NCI-H2227 (cell line): Measurements from ENCODE around the gene FRMPD1.
"Not testable (repeated sequence)": the region's sequence is repeated elsewhere in the genome, so short reads cannot be mapped to it uniquely, and the experiment has no call there.

Source experiments
- DNase-seq: peaks from one replicate; lab custom pipeline; 2025; ENCODE audit not compliant: unreplicated experiment; lab: John Stamatoyannopoulos, UW

Gene FRMPD1, protein sequence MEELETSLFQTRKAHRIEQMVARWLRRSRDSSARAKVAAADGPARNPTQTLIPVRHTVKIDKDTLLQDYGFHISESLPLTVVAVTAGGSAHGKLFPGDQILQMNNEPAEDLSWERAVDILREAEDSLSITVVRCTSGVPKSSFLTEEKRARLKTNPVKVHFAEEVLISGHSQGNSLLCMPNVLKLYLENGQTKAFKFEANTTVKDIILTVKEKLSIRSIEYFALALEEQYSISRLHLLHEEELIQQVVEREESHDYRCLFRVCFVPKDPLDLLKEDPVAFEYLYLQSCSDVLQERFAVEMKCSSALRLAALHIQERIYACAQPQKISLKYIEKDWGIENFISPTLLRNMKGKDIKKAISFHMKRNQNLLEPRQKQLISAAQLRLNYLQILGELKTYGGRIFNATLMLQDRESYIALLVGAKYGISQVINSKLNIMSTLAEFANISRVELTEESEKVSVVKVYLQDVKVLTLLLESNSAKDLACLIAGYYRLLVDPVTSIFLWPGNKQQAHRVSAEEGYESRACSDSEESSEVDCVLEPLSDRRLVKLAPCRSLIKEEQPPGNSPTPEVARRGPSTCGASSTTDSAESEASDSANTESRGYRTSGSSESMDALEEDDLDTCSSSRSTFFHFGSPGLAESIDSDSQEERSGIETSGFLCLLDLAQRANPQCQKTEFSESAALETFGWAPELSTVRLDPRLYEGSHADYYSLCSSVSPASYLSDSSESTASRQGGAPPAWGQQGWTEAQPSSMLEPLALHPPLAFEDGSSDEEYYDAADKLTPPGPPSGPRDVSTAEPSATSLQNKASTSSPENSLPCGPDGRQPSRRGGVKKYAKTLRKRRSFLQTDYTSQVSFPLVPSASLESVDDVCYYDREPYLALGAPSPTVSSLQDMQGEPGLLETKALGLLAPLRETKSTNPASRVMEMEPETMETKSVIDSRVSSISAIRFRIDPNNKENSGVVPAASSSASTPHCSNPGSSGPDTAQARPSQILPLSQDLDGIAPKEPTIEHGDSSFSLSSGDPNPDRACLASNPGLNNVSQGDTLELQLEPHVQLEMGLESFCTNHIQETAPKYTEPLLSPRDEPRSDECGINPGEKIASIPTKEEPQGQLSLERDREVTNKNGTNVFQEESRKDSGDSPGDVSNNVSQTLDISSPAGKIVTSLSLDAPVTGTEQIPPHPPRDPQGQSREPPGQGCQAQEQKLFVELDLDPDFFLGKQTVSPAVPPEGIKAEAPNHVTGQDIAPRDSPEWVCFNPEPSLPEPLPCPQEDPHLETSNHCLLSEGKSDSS (N-terminal part only)

GRCh38 chr9:37650873-37651768 lies at the start of gene FRMPD1:
Gene FRMPD1, plus strand, starts transcription at chr9:37650954. Its CDS starts 41,688 bp downstream, at chr9:37692642.
- peak; percentile 84 for DNase-seq

DNA sequence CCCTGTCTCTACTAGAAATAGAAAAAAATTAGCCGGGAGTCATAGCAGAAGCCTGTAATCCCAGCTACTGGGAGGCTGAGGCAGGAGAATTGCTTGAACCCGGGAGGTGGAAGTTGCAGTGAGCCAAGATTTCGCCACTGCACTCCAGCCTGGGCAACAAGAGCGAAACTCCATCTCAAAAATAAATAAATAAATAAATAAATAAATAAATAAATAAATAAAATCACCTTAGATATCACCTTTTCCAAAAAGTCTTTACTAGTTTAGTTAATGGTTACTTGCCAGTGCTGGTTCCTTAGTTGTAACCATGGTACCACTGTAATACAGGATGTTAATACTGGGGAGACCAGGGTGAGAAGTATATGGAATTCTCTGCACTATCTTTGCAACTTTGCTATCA lies 48.7 kb upstream of the FRMPD1 start:
- not testable (repeated sequence) for DNase-seq

- DNase-seq: no peak
These were observed 47.9 kb upstream of the FRMPD1 start for GRCh38 chr9:37602817-37603216.

DNA sequence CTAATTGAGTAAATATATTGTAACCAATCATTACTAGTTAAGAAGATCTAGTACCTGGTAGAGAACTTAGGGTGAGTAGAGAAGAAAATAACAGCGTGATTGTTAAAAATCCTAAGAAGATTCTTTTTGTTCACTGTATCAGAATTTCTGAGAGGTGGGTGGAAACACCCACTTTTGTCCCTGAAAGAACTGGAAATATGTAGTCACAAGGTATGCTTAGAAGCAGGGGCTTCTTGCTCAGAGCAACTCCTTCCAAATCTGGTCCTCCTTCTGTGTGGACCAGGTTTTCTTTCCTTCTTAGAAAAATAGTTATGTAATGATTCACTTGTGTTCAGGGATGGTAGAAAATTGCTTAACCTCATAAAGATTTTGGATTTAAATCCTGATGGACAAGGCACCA lies 46.5 kb upstream of the FRMPD1 start:
- no peak for DNase-seq

GRCh38 chr9:37608250-37608649 lies 42.5 kb upstream of the FRMPD1 start:
- DNase-seq: no peak

DNA sequence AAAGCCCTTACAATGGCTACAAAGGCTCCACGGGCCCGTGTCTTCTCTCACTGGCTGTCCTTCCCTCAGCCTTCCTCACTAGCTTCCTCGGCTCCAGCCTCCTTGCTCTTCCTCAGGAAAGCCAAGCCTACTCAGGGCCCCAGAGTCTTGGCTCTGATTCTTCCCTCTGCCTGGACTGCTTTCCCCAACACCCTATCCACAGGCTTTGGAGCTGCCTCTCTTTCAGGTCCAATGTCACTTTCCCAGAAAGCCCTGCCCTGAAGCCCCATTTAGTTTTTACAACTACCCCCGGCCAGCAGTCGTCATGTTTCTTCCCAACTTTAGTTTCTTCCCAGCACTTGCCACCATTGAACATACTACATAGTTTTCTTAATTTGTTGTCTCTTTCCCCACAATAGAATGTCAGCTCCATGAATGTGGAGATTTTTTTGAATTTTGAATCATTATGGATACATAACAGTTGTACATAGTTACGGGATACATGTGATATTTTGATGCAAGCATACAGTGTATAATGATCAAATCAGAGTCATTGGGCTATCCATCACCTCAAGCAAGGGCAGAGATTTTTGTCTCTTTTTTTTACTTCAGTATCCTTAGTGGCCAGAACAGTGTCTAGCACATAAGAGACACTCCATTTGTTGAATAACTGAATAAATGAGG lies 40.9 kb upstream of the FRMPD1 start:
- DNase-seq: no peak

DNA sequence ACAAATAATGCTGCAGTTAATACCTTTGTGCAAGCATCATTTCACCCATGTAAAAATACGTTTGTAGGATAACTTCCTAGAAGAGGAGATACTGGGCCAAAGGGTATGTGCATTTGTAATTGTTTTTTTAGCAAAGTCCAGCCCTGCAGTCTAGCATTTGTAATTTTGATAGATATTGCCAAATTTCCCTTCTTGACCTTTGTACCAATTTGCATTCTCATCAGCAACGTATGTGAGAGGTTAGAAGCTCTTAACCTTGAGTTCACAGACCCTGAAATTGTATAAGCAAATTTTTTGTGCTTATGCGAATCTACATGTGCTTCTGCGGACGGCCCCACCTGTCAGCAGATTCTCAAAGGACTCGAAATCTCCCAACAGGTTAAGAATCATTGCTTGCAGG lies 39.7 kb upstream of the FRMPD1 start:
- no peak for DNase-seq

DNA sequence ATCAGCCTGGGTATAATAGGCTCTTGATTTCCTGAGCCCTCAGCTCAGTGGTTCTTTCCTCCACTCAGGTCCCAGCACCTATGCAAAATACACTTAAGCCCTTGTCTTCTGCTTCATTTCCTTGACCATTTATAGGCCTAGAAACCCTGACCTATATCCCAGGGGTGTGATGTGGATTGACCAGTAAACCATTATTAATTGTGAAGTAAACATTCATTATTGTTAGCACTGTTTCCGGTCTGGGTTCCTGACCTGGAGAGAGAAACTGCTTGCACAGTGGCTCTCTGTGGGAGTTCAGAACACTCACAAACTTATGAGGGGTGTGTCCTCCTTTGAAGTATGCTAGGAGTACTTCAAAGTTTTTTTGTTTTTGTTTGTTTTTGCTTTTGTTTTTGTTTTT lies 38.8 kb upstream of the FRMPD1 start:
- no peak for DNase-seq

GRCh38 chr9:37617161-37617560 lies 33.6 kb upstream of the FRMPD1 start:
- DNase-seq: no peak

DNA sequence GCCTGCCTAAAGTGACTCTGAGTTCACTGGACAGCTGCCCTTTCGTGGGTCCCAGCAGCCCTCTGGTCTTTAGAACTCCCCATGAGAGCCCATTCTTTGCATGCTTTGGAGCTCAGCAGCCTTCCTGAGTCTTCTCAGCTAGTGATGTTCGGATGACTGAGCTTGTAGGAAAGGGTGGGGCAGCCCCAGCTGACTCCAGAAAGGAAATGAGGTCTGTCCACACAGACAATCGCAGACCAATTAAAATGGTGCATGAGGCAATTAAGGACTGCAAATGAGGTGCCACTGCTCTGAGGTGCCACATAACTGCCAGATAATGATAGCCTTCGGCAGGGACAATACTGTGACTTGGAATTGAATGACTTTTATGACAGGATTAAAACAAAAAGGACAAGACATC lies 32.9 kb upstream of the FRMPD1 start:
- DNase-seq: peak; percentile 7

DNA sequence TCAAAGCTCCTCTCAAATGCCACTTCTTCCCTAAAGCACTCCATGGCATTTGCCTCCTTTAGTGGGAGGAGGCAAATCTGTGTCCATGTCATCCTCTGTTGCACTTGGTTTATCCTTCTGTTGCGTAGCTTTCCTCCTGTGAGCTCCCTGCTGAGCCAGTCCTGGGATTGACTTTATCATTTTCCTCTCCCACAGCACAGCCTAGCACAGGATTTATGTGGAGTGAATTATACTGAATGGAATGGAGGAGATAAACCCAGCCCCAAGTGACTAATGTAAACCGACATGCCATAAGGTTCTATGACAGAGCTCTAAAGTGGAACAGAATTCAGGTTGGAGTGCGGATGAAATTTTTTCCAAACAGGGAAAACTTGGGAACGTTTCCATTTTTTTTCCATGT lies 31.9 kb upstream of the FRMPD1 start:
- DNase-seq: no peak

DNA sequence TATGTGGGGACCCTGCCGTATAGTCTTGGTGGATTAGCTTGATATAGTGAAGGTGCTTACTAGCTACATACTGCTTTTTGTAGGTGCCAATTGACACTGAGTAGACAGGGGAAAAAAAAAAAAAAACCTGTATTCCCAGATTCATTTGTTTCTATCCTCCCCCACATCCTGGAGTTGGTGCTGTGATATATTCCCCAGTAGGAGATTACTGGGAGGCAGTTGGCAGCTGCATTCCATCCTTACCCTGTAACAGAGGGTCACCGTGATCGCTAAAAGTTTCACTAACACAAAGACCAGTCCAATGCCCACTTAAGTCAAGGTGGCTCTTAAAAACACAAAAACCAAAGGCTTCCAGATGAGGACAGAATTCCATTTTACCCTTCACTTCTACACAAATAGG lies 30.9 kb upstream of the FRMPD1 start:
- no peak for DNase-seq

- no peak for DNase-seq
These were observed 30.4 kb upstream of the FRMPD1 start for GRCh38 chr9:37620396-37620795.

DNA sequence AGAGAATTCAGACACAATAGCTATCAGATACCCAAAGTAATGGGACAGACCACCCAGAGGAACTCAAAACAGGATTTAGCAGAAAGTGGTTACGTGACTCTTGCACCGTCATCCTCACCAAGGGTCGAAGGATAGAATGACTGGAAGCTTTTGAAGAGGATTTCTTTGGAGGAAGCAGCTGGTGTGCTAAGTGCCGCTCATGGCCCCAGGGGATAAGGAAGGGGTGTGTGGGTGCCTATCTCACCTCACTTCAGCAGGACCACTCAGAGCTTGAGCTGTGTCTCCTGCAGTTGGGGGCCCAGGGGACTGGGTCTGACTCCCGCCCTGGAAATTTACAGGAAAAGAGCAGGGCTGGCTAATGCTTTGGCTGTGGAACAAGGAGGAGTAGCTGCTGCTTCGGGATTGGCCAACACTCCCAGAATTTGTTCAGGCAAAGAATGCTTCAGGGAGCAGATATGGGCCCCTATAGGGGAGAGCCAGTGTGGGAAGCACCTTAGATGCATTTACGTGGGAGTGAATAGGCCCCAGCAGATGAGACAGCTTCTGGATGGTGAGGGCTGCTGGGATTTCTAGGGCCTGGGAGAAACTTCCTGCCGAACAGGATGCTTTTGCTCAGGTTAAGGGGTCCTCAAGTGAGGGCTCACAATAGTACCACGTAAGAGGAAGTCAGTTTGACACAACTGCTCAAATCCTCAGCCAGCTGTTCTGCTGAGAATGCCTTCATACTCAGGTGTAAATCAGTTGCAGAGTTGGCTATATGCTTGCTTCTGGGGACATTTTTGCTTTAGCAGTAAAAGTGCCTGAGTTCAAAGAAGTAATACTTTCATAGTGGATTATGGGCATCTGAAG lies 29.3 kb upstream of the FRMPD1 start:
- no peak for DNase-seq

DNA sequence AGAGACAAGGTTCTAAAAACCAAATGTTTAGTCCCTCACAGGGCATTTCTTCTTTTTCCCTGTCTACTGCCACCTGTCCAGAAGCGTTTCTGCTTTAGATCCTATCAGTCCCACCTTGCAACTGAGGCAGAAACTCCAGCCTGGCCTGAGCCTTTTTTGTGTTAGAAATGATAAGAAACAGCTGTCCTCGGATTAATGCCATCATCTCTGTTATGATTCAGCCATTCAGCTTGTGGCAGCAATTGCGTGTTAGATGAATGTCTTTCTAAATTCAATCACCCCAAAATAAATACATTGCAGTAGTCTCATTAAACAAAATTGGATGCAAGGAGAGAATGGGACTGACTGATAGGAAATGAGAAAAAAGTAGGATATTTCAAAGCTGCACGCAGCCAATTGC lies 28.3 kb upstream of the FRMPD1 start:
- DNase-seq: no peak

GRCh38 chr9:37623267-37623666 lies 27.5 kb upstream of the FRMPD1 start:
- DNase-seq: no peak

- no peak for DNase-seq
These were observed 26.7 kb upstream of the FRMPD1 start for GRCh38 chr9:37624073-37624472.

DNA sequence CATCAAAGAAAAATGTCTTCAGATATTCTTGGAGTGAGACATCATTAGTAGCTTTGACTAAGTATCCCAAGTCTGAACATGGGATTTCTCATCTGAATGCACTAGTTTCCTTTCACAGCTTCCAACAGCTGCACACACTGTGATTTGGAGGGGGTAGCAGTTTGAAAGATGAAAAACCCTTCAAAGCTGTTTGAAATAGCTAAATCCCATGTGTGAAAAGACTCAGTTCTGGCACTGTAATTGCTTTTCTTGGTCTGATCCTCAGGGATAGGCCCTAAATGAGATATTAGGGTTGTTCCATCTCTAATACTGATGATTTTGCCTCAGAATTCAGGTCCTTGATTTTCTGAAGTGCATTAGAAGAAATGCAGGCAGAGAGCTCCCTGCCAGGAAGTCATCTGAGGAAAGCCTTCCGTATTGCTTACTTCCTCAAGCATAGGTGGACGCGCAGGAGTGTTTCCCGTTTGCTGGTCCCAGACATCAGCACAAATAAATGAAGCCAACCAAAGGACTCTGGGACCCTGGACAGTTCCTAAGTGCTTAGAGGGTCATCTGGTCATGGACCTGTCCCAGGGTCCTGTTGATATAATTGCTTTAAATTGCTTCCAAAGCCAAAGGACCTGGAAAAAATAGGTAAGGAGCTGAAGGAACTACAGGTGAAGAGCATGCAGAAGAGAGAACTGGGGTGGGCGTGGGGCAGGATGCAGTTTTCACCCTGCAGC lies 25.6 kb upstream of the FRMPD1 start:
- DNase-seq: no peak
